HG03097 (cell line): Measurements from ENCODE around the gene EXOC3L1.

Experiments used
- ATAC-seq: cut with Tn5 transposase; IDR thresholded peaks from one replicate; pipeline ENCODE4 v1.9.1; 2021; ENCODE audit not compliant: unreplicated experiment, low FRiP score

EXOC3L1 gene

DNA sequence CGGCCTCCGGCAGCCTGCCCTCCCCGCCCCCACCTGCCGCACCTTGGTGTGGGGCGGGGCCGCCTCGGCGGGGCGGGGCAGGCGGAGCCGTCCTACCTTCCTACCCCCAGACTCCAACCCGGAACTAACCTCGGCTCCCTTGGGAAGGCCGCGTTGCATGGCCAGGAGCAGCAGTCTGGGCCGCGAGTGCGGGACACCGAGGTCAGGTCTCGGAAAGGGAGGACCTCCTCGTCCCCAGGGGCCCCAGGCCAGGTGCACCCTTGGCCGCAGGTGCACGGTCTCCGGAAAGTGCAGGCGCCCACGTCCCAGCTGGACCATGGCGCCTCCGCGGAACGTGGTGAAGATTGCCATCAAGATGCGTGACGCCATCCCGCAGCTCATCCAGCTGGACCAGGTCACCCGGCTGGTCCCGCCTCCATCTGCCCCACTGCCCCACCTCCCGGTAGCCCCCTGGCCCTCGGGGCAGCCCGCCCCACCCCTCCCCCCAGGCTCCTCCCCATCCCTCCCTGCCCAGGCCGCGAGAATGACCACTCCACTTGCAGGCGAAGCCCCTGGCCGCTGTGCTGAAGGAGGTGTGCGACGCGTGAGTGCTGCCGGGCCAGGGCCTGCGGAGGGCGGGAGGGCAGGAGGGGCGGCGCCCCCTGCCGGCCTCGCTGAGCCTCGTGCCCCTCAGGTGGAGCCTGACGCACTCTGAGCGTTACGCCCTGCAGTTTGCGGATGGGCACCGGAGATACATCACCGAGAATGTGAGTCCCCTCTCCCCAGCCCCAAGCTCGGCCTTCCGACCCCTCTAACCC is 9.3 kb upstream of the EXOC3L1 start, which contains the start of gene ELMO3:
TSS of gene ELMO3 (plus strand) at position 121 of the 797 bp plus-strand sequence. CDS start at position 317, 196 bp downstream.
- no peak for ATAC-seq

DNA sequence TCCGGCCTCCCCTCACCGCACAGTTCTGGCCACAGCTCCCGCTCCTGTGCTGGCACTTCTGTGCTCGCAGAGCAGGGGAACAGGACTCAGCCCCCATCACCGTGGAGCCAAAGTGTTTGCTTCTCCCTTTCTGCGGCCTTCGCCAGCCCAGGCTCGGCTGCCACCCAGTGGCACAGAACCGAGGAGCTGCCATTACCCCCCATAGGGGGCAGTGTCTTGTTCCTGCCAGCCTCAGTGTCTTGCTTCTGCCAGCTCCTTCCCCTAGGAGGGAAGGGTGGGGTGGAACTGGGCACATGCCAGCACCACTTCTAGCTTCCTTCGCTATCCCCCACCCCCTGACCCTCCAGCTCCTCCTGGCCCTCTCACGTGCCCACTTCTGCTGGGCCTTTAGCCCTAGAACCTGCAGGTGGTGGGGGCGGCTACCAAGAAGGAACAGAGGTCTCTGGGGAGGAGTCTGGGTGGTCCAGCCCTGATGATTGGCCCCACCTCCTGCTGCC is 8.3 kb upstream of the EXOC3L1 start:
- ATAC-seq = no peak

DNA sequence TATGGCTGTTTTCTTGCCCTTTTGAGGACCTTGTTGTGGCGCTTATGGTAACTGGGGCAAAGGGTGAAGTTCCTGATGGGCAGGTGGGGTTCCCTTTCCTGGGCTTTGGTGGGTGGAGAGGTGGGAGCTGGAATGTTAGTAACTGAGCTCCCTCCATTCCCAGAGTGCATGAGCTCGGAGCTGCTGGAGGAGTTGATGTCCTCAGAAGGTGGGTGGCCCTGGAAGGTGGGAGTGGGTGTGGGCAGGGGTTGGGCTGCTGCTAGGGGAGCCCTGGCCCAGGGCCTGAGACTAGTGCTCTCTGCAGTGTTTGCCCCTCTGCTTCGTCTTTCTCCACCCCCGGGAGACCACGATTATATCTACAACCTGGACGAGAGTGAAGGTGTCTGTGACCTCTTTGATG is 7.8 kb upstream of the EXOC3L1 start:
- ATAC-seq = no peak

DNA sequence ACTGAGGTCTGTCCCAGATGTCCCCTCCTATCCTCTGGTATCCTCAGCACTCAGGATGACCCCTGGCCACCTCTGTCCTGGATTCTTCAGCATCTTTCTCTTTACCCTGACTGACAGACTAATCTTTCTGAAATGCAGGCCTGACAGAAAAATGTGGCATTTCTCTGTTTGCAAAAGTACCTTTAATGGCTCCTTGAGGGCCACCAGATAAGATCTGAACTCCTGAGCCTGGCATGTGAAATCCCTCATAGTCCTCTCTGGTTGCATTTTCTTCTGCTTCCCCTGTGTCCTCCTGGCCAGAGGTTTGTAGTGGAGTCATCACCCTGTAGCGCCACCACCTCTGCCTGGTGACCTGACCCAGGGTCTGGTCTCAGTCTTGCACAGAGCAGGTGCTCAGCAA is 6.9 kb upstream of the EXOC3L1 start:
- ATAC-seq = no peak

DNA sequence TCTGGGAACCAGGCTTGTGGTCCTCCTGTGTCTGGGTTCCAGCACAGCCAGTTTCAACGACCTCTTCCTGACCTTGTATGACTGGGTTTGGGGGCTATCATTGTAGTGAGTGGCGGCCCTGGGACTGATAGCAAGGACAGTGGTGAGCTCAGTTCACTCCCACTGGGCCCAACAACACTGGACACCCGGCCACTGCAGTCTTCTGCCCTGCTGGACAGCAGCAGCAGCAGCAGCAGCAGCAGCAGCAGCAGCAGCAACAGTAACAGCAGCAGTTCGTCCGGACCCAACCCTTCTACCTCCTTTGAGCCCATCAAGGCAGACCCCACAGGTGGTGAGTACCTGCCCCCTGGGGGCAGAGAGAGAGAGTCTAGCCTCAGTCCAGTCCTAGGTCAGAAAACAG is 5.7 kb upstream of the EXOC3L1 start:
- no peak for ATAC-seq

DNA sequence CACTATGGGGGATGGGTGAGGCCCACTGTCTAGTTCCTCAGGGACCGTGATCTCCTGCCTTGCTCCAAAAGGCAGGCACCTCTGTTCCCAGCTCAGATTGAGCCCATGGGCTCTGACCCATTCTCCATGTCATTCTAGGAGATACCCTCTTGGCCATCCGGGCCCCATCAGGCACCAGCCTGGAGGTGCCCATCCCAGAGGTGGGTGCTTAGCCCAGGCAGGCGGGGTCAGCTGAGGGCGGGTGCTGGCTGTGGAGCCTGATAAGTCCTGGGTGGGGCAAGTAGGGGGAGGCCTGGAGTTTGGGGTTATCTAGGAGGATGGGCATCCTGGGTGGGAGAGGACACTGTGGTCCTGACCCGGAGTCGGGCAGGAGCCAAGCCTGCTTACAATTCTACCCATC is 4.3 kb upstream of the EXOC3L1 start:
- ATAC-seq = no peak

DNA sequence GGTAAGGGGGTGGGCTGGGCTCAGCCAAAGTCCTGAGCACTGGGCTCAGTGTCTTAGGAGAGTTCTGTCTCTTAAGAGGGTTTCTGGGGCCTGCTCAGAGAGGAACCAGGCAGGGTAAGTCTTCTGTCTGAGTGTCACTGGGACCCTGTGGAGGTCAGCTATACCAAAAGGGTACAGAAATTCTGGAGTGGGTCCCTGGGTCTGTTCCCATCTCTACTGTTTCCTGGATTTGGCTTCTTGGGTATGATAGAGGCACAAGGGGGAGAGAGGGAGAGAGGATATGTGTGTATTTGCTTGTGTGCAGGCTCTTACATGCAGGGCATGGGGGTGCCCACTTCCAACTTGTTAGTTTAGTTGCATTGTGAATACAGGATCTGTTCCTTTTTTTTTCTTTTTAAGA is 3.6 kb upstream of the EXOC3L1 start:
- no peak for ATAC-seq

DNA sequence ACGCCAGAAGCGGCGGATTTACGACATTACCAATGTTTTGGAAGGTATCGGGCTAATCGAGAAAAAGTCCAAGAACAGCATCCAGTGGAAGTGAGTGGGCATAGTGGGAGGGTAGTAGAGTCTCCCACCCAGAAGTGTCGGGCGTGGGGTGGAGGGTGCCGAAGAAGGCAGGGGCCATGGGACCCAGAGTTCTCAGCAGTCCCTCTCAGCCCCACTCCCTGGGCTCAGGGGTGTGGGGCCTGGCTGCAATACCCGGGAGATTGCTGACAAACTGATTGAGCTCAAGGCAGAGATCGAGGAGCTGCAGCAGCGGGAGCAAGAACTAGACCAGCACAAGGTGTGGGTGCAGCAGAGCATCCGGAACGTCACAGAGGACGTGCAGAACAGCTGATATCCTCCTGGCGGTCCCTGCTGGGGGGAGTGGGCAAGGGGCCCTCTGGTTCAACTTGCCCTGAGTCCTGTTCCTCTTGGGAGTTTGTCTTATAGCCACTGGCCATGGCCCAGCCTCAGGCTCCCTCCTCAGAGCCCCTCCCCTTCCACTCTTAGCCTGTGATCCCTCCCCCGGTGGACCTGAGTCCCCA is 2.9 kb upstream of the EXOC3L1 start:
- ATAC-seq = no peak

DNA sequence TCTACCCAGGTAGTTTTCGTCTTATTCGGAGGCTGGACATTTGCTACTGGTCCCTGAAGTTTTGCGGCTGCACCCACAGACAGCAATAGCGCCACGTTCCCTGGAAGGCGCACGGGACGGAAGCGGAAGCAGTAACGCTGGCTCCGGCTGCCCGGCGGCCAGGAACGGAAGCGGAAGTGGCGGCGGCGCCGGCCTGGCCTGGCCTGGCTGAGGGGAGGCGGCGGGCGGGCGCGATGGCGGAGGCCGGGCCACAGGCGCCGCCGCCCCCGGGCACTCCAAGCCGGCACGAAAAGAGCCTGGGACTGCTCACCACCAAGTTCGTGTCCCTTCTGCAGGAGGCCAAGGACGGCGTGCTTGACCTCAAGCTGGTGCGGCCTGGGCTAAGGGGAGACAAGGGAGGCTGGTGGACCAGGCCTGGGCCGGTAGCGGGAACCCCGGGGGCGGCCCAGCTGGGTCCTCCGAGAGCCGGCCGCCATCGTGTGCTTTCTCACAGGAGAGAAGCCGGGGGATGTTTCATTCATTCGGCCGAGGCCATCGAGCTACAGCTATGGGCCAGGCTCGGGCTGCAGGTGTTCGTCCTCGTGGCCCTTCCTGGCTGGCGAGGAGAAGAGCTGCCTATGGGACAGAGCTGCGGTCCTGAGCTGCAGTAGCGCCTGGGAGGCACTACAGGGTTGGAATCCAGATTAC is 2.2 kb upstream of the EXOC3L1 start, which contains the start of gene E2F4:
TSS of gene E2F4 (plus strand) at position 161 of the 687 bp plus-strand sequence. CDS start at position 234, 73 bp downstream.
- peak; percentile 55 for ATAC-seq

DNA sequence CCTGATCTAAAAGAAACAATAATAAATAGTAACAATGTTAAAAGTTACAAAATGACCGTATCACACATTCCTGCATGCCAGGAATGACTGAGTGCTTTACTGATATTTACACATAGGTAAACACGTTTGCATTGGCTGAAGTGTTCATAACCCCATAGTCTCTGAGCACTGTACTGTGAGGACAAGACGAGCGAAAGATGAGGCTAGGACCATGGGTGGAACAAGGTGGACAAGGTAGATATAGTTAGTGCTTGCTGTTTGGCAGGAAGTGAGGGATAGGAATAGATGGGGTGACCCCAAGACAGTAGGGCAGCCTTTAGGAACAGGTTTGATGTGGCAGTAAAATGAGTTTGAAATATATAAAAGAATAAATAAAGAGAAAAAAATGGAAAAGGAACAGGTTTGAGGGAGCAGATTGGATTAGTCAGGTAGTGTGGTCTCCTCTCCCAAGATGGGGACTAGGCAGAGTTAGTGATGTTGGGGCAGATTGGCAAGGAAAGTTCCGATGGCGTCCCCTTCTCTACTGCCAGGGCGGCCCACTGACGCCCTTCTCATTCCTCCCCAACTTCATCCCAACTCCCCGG is 1.6 kb upstream of the EXOC3L1 start:
- ATAC-seq = no peak

DNA sequence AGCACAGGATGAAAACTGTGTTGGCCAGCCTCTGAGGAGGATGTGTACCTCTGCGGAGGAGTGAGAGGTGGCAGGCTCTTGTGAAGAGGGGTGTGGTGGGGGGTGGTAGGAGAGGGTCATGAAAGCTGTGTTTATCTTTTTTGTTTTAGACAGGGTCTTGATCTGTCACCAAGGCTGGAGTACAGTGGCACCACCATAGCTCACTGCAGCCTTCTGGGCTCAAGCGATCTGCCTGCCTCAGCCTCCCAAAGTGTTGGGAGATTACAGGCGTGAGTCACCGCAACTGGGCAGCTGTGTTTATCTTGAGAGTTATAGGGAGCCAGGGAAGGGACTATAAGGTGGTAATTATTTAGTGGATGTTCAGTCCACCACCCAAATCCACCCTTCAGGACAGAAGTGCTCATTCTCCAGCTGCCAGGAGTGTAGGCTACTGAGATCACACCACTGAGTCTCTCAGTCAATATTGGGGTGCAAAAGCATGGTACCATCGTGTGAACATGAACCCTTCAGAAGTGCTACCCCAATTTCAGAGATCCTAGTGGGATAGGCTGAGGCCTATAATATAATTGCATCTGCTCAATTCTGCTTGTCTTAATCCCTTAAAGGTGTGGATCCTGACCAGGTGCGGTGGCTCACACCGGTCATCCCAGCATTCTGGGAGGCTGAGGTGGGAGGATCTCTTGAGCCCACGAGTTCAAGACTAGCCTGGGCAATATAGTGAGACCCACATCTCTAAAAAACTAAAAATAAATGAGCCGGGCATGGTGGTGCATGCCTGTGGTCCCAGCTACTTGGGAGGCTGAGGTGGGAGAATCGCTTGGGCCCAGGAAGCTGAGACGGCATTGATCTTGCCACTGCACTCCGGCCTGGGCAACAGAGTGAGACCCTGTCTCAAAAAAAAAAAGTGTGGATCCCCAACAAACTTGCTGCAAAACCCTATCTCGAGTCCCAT is 788 bp upstream of the EXOC3L1 start:
- ATAC-seq = no peak

DNA sequence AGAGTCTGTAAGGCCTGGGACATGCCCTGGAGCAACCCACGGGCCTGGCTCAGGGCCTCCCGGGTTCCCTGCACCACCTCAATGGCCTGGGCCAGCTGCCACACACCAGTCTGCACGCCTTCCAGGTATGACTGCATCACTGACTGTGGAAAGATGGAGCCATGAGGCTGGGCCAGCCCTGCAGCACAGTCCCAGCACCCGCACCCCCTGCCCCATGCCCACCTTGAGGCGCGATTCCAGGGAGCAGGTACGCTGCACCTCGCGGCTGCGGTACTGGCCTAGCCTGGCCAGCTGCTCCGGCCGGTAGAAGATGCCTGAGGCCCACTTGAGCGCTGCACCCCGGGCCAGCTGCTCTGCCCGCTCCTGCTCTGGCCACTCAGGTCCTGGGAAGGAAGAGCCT is 1.1 kb downstream of the EXOC3L1 start:
- ATAC-seq = no peak

DNA sequence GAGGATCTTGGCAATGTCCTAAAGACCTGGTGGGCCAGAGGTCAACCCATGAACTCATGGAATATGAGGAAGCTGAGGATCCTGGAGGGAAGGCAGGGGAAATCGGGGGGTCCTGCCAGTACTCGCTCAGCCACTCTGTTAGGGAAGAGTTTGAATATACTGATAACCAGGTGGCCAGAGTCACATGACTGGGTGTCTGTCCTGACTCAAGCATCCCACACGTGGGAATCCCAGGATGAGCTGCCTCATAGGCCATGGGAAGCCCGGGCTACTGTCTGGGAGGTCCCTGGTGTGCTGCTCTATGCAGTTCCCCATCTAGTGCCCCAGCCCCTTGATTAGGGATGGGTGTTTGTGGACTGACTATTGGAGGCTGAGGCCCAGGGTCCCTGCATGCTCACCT is 1.6 kb downstream of the EXOC3L1 start:
- no peak for ATAC-seq

DNA sequence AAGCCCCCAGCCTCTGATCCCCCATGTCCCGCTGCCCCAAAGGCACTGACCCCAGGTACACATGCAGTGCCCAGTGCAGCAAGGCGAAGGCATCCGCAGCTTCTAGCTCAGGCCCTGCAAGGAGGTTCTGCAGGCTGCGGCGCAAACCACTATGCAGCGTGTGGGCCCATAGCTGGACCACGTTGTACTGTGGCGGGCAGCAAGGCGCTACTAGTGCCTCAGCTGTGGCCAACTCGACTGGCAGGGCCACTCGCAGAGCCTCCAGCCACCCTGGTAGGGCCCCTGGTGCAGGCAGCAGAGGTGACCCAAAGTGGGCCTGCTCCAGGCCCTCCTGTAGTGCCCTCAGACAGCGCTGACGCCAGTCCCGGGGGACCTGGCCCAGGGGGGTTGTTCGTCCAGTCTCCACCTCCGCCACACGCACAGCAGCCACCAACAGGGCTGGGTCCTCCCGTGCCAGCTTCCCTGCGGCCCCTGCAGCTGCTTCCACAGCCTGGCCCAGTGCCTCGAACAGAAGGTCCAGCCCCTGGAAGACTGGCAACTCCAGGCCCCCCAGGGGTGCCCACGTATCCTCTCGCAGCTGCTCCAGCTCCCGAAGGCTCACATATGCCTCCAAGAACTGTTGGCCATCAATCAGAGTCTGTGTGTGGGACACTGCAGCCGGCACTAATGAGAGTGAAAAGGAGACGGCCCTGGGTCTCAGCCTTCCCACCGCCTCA is 2.6 kb downstream of the EXOC3L1 start:
- ATAC-seq = no peak

DNA sequence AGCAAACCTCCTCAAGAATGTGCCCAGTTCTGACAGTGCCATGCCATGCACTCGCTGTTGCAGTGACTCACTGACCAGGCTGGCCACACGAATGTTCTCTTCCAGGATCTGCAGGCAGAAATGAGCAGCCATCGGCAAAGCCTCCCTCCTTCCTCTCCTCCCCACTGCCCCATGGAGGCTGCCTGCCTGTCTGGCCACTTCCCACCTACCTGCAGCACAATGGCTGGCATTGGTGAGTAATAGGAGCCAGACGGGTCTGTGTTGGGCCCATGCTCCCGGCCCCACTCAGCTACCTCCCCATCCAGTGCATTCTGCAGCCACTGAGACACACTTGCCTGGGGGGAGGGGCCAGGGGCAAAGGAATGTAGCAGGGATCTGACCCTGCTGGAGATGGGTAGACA is 3.4 kb downstream of the EXOC3L1 start:
- no peak for ATAC-seq

DNA sequence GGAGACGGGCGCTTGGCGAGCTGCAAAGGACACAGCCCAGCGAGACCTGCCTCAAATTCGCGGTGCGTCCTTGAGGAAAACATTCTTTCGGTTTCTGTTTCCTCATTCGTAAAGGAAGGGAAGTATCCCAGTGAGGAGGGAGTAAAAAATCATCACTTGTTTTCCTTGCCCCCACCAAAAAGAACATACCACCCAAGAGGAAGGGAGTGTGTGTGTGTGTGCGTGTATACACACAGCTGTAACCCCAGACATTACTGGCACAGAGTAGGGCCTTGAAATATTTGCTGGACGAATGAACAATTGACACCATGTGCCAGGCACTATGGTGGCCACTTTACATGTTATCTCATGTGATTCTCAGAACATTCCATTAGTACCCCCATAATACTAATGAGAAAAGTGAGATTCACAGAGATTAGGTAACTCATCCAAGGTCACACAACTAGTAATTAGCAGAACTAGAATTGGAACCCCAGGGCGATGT is 4.2 kb downstream of the EXOC3L1 start:
- ATAC-seq = no peak

DNA sequence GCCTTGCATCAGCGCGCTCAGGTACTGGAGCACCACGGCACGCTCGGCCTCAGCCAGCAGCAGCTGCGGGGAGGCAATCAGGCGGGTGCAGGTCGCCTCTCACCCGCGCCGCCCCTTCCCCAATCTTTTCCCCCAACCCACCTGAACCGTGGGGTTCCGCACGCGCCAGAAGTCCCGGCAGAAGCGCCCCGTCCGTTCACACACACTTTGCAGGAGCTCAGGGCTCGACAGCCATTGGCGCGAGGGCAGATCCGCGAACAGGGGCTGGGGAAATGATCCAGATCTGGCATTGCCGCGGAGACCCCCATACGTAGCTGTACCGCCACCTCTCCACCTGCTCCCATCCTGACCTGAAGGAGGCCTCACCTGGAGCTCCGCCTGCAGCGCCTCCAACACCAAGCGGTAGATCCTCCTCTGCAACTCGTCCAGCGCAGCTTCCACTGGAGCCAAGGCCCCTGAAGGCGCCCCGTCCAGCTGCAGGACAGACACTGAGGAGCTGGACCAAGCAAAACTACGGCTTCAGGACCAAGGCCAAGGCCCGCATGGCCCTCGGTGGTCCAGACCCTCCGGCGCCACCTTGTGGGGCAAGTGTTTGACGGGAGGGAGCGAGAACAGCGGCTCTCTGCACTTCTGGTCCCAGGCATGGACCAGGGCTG is 4.8 kb downstream of the EXOC3L1 start:
- peak; percentile 32 for ATAC-seq

DNA sequence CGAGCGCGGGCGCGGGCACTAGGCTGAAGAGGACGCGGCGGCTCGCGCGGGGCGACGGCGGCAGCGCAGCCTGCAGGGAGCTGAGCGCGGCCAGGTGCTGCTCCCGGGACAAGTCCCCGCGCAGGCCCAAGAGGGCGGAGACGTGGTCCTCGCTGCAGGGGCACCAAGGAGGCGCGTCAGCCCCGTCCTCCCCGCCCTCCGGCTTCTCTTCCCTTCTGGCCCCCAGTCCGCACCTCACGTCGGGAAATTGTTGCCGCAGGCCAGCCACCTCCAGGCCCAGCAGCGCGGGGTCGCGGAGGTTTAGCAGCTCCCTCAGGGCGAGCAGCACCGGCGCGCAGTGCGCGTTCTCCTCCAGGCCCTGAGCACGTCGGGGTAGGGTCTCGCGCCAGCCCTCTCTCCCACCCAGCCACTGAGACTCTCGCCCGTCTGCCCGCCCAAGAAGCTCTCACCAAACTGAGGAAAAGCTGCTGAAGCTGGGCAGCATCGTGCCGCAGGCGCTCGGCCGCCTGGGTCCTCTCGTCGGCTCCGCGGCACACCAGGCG is 5.4 kb downstream of the EXOC3L1 start:
- no peak for ATAC-seq
